Gastrocnemius medialis (tissue), 4 donors: ENCODE data around the gene MCL1. TPM values are rescaled to one million over a fixed set of nuclear protein-coding genes. Genes with fewer than 3 reads are reported as not detected.
"Not testable (repeated sequence)": the region's sequence is repeated elsewhere in the genome, so short reads cannot be mapped to it uniquely, and the experiment has no call there.

ENCODE experiments used
- ATAC-seq, 2 donors: fragments of 150-250 bp; one replicate each; pipeline ENCODE4 v1.9.1; 2016
- DNase-seq, 2 donors: peaks; one replicate each; pipeline ENCODE4 v3.0.0-alpha.2; 2019
- H3K27ac ChIP-seq, 4 donors: fragments of 200-600 bp; sonication (generic); 1 replicate in 1 of 4; 2 replicates in 3 of 4; pipeline ENCODE4 v1.5.1; 2016 to 2018; ENCODE audit warnings: mild to moderate bottlenecking in 2 of 4, moderate library complexity in 1 of 4
- H3K27me3 ChIP-seq, 3 donors: fragments of 200-600 bp; sonication (generic) in 2 of 3; 1 replicate in 1 of 3; 2 replicates in 2 of 3; pipeline versions ENCODE4 v1.5.1 to v1.6.0; 2016 to 2019; ENCODE audit warnings: mild to moderate bottlenecking in 1 of 3, moderate library complexity in 1 of 3
- H3K36me3 ChIP-seq, 2 donors: fragments of 200-600 bp; sonication (generic) in 1 of 2; one replicate each; pipeline ENCODE4 v1.5.1; 2017 to 2018
- H3K4me1 ChIP-seq, 2 donors: fragments of 200-600 bp; sonication (generic) in 1 of 2; one replicate each; pipeline ENCODE4 v1.5.1; 2016 to 2017; ENCODE audit warnings: mild to moderate bottlenecking in 2 of 2
- H3K4me3 ChIP-seq, 4 donors: fragments of 200-600 bp; sonication (generic) in 3 of 4; 1 replicate in 1 of 4; 2 replicates in 3 of 4; pipeline ENCODE4 v1.5.1; 2016 to 2019; ENCODE audit warnings: mild to moderate bottlenecking in 2 of 4
- H3K9me3 ChIP-seq, 3 donors: fragments of 200-600 bp; sonication (generic) in 2 of 3; 1 replicate in 1 of 3; 2 replicates in 2 of 3; pipeline ENCODE4 v1.5.1; 2016 to 2019
- CTCF ChIP-seq, 5 experiments: fragments of 450-650 bp in 3 of 5; fragments of 200-600 bp in 2 of 5; sonication (generic) in 2 of 5; IDR thresholded peaks in 4 of 5; conservative IDR thresholded peaks in 1 of 5; 1 replicate in 4 of 5; 2 replicates in 1 of 5; pipeline ENCODE4 v1.5.1; 2016 to 2019; ENCODE audit warnings: antibody characterized with exemption in 5 of 5, mild to moderate bottlenecking in 3 of 5, moderate library complexity in 3 of 5
- POLR2A ChIP-seq, 2 donors: fragments of 450-650 bp; IDR thresholded peaks; one replicate each; pipeline ENCODE4 v1.6.1; 2017; ENCODE audit warnings: antibody characterized with exemption in 2 of 2, mild to moderate bottlenecking in 2 of 2, moderate library complexity in 2 of 2
- in situ Hi-C, 4 donors: fragments of 200-750 bp; cut with MboI; loops; one replicate each; pipeline versions ENCODE4 v1.15.0 to v1.8.0; 2017; ENCODE audit warnings: low sequenced_read_pairs in 4 of 4
- intact Hi-C: fragments of 100-400 bp; cut with DNase I; formaldehyde crosslinking; loops from one replicate; pipeline ENCODE4 v1.15.1; 2023; ENCODE audit warnings: low total_unique reads
- total RNA-seq, 4 donors: library from RNA; depleted of rRNA; stranded (reverse); fragments of >200 nt; gene quantifications; one replicate each; pipeline versions ENCODE4 v1.1.0 to v1.2.3, GENCODE V29; 2016

Gene MCL1
- total RNA-seq, 4 donors from 2014 or later, result 136 to 199 (median 176) TPM

- Histone ChIP-seq H3K36me3 (no peaks in the 10 kb centered on the region), H3K9me3 (no peaks in the 10 kb centered on the region), H3K27ac (peak overlapping the region; percentile 100), H3K4me1 (peaks cover 94 to 97% of the 10 kb centered on the region in 2 donors), H3K27me3 (no peaks in the 10 kb centered on the region), H3K4me3 (peak overlapping the region; percentile 48 to 54 (median 52))
- DNase-seq (no peak), ATAC-seq (no peak)
- intact Hi-C loops, result loop anchor here (10.0 kb wide), 1 partner anchor 308 kb away; the partner anchor contains the start of gene ARNT
- in situ Hi-C loops, result loop anchor here in 2 of 4 donors (10.0 kb wide), 1 partner anchor 58 kb away; the partner anchor contains the start of gene ENSA (in 2 of the 2)
- TF ChIP-seq POLR2A (IDR thresholded peaks at IDR 0.05) (peak in 1 of 2 donors; percentile 47), CTCF (IDR thresholded peaks at IDR 0.05 in 4 of 5, conservative IDR thresholded peaks at IDR 0.05 in 1 of 5) (no peak)
Observed at GRCh38 chr1:150566589-150567340, 12.6 kb downstream of the MCL1 start.

- H3K36me3 ChIP-seq, H3K27me3 ChIP-seq, H3K4me3 ChIP-seq, DNase-seq, ATAC-seq, H3K9me3 ChIP-seq: not testable (repeated sequence)
- in situ Hi-C loops (loop anchor here in 2 of 4 donors (10.0 kb wide), 1 partner anchor 59 kb away; the partner anchor contains the start of gene ENSA (in 2 of the 2)), intact Hi-C loops (loop anchor here (10.0 kb wide), 1 partner anchor 309 kb away; the partner anchor contains the start of gene ARNT)
- H3K27ac ChIP-seq, result peak overlapping the region; percentile 100
- peaks cover 86 to 87% of the 10 kb centered on the region in 2 donors for H3K4me1 ChIP-seq
Observed at GRCh38 chr1:150565240-150565991, 14.0 kb downstream of the MCL1 start.

- in situ Hi-C loops (loop anchor here in 3 of 4 donors (5.0 to 10.0 kb wide), 2 partner anchors 60 to 63 kb away; partner anchors contain the start of gene ENSA (in 3 of the 3)), intact Hi-C loops (loop anchor here (5.0 to 10.0 kb wide), 5 partner anchors 282 to 583 kb away; partner anchors contain the start of genes ARNT, CERS2, CIART and MINDY1)
- no peaks in the 10 kb centered on the region for H3K9me3 ChIP-seq
- H3K27me3 ChIP-seq, result no peaks in the 10 kb centered on the region
- H3K27ac ChIP-seq, result peak overlapping the region; percentile 100
- H3K4me3 ChIP-seq, result no peak overlapping the region
- TF ChIP-seq POLR2A (IDR thresholded peaks at IDR 0.05) (no peak), CTCF (IDR thresholded peaks at IDR 0.05 in 4 of 5, conservative IDR thresholded peaks at IDR 0.05 in 1 of 5) (no peak)
- H3K36me3 ChIP-seq, result no peaks in the 10 kb centered on the region
- peaks cover 86 to 87% of the 10 kb centered on the region in 2 donors for H3K4me1 ChIP-seq
- no peak for ATAC-seq
- DNase-seq, result no peak
Observed at GRCh38 chr1:150564051-150564991, 15.1 kb downstream of the MCL1 start.

- intact Hi-C loops (loop anchor here (5.0 to 10.0 kb wide), 5 partner anchors 281 to 584 kb away; partner anchors contain the start of genes ARNT, CERS2, CIART and MINDY1), in situ Hi-C loops (loop anchor here in 3 of 4 donors (5.0 to 10.0 kb wide), 2 partner anchors 61 to 64 kb away; partner anchors contain the start of gene ENSA (in 3 of the 3))
- DNase-seq, result peak in 1 of 2 donors; percentile 57
- no peak for TF ChIP-seq POLR2A (IDR thresholded peaks at IDR 0.05)
- no peak for TF ChIP-seq CTCF (IDR thresholded peaks at IDR 0.05 in 4 of 5, conservative IDR thresholded peaks at IDR 0.05 in 1 of 5)
- Histone ChIP-seq H3K9me3 (no peaks in the 10 kb centered on the region), H3K4me1 (peaks cover 83 to 84% of the 10 kb centered on the region in 2 donors), H3K27ac (peak overlapping the region; percentile 100), H3K4me3 (peak overlapping the region in 3 of 4 donors; percentile 68 to 75 (median 72)), H3K27me3 (no peaks in the 10 kb centered on the region), H3K36me3 (no peaks in the 10 kb centered on the region)
- ATAC-seq, result no peak
Observed at GRCh38 chr1:150563340-150564038, 15.9 kb downstream of the MCL1 start.
